WTC11 (cell line): ENCODE data around the gene PRR12.

Experiments
- ATF2 ChIP-seq: sonication (generic); formaldehyde crosslinking; IDR thresholded peaks from 2 replicates; pipeline ENCODE4 v1.8.1; 2022; ENCODE audit warnings: low read depth, missing genetic modification reagents, borderline replicate concordance
- CTCF ChIP-seq: fragments of 200-600 bp; IDR thresholded peaks from 2 replicates; pipeline ENCODE4 v1.8.0; 2022; ENCODE audit warnings: antibody characterized with exemption
- ELF4 ChIP-seq: sonication (generic); formaldehyde crosslinking; IDR thresholded peaks from 2 replicates; pipeline ENCODE4 v1.8.1; 2022; ENCODE audit warnings: low read depth, mild to moderate bottlenecking, moderate library complexity, missing genetic modification reagents
- ESRRA ChIP-seq: sonication (generic); formaldehyde crosslinking; IDR thresholded peaks from 2 replicates; pipeline ENCODE4 v1.8.1; 2022; ENCODE audit warnings: mild to moderate bottlenecking, missing genetic modification reagents, borderline replicate concordance
- FOXK1 ChIP-seq: sonication (generic); formaldehyde crosslinking; IDR thresholded peaks from 2 replicates; pipeline ENCODE4 v1.8.0; 2022; ENCODE audit warnings: mild to moderate bottlenecking, moderate library complexity, missing genetic modification reagents
- FOXP4 ChIP-seq: sonication (generic); formaldehyde crosslinking; IDR thresholded peaks from 2 replicates; pipeline ENCODE4 v1.8.0; 2022; ENCODE audit warnings: mild to moderate bottlenecking, missing genetic modification reagents
- SP1 ChIP-seq: sonication (generic); formaldehyde crosslinking; conservative IDR thresholded peaks from 2 replicates; pipeline ENCODE4 v1.8.1; 2022; ENCODE audit warnings: missing genetic modification reagents
- TEAD1 ChIP-seq: sonication (generic); formaldehyde crosslinking; IDR thresholded peaks from 2 replicates; pipeline ENCODE4 v1.8.0; 2022; ENCODE audit warnings: mild to moderate bottlenecking, missing genetic modification reagents
- TEAD4 ChIP-seq: sonication (generic); formaldehyde crosslinking; IDR thresholded peaks from 2 replicates; pipeline ENCODE4 v1.8.0; 2022; ENCODE audit warnings: mild to moderate bottlenecking, missing genetic modification reagents
- ZBTB43 ChIP-seq: sonication (generic); formaldehyde crosslinking; IDR thresholded peaks from 2 replicates; pipeline ENCODE4 v1.8.1; 2023; ENCODE audit warnings: mild to moderate bottlenecking, missing genetic modification reagents
- ZNF423 ChIP-seq: fragments of 250-450 bp; sonication (Bioruptor Pico); IDR thresholded peaks from 2 replicates; pipeline ENCODE4 v2.1.2; 2022; ENCODE audit warnings: mild to moderate bottlenecking, moderate library complexity

GRCh38 chr19:49655570-49656455, 64.8 kb downstream of the PRR12 start:
- no peak for TF ChIP-seq CTCF
- TF ChIP-seq FOXK1 (CRISPR knock-in tag): no peak
- TF ChIP-seq FOXP4 (CRISPR knock-in tag): no peak
- no peak for TF ChIP-seq TEAD1 (CRISPR knock-in tag)
- TF ChIP-seq TEAD4: no peak
- no peak for TF ChIP-seq ESRRA
- TF ChIP-seq ELF4: no peak
- no peak for TF ChIP-seq SP1 (CRISPR knock-in tag)
- TF ChIP-seq ZBTB43: no peak
- TF ChIP-seq ATF2 (CRISPR knock-in tag): no peak
- TF ChIP-seq ZNF423 (CRISPR knock-in tag): no peak
